Endometrium (tissue), 2 donors: ENCODE data around the gene CYP11A1.
"Not testable (repeated sequence)": the region's sequence is repeated elsewhere in the genome, so short reads cannot be mapped to it uniquely, and the experiment has no call there.

Source experiments
- FAIRE-seq: peaks from 2 replicates; lab custom pipeline; 2012; peaks lifted over from hg19 to GRCh38; lab: Jason Lieb, UNC
- donor health status: control.
- donor health status: control.

The CYP11A1 gene

GRCh38 chr15:74400915-74401757, 33.7 kb upstream of the CYP11A1 start:
- FAIRE-seq: no peak

GRCh38 chr15:74400313-74400860, 32.9 kb upstream of the CYP11A1 start:
- FAIRE-seq: no peak

- no peak for FAIRE-seq
Observed at GRCh38 chr15:74399511-74400312, 32.3 kb upstream of the CYP11A1 start.

- no peak for FAIRE-seq
Observed at GRCh38 chr15:74399100-74399499, 31.7 kb upstream of the CYP11A1 start.

GRCh38 chr15:74398183-74398582, 30.7 kb upstream of the CYP11A1 start:
- FAIRE-seq: no peak

- FAIRE-seq: no peak
Observed at GRCh38 chr15:74397239-74398068, 30.0 kb upstream of the CYP11A1 start.

- FAIRE-seq: no peak
Observed at GRCh38 chr15:74396445-74397238, 29.2 kb upstream of the CYP11A1 start.

GRCh38 chr15:74396146-74396438, 28.6 kb upstream of the CYP11A1 start:
- no peak for FAIRE-seq

GRCh38 chr15:74395319-74396145, 28.1 kb upstream of the CYP11A1 start:
- no peak for FAIRE-seq

- FAIRE-seq: no peak
Observed at GRCh38 chr15:74394090-74394846, 26.8 kb upstream of the CYP11A1 start.

- FAIRE-seq: no peak
Observed at GRCh38 chr15:74393423-74393822, 26.0 kb upstream of the CYP11A1 start.

GRCh38 chr15:74392902-74393301, 25.5 kb upstream of the CYP11A1 start:
- FAIRE-seq: no peak

- FAIRE-seq: no peak
Observed at GRCh38 chr15:74392451-74392830, 25.0 kb upstream of the CYP11A1 start.

- no peak for FAIRE-seq
Observed at GRCh38 chr15:74391582-74392450, 24.4 kb upstream of the CYP11A1 start.

GRCh38 chr15:74390647-74391288, 23.3 kb upstream of the CYP11A1 start:
- FAIRE-seq: no peak

GRCh38 chr15:74390049-74390646, 22.7 kb upstream of the CYP11A1 start:
- not testable (repeated sequence) for FAIRE-seq

- no peak for FAIRE-seq
Observed at GRCh38 chr15:74389241-74390048, 22.0 kb upstream of the CYP11A1 start.
